B cell (primary cell): ENCODE results near the gene MECR. TPM values are rescaled to one million over a fixed set of nuclear protein-coding genes. Genes with fewer than 3 reads are reported as not detected.

Source experiments
- ATAC-seq: fragments of 200-7000 bp; cut with Tn5 transposase; one replicate; pipeline ENCODE4 v1.10.0; 2021; ENCODE audit warnings: low read depth, mild to moderate bottlenecking, moderate number of reproducible peaks, moderate library complexity
- CTCF ChIA-PET: fragments of 350-600 bp; sonication (Branson Sonifier 250); formaldehyde crosslinking; loops from one replicate; lab custom pipeline; 2021; ENCODE audit warnings: antibody characterized with exemption, inconsistent platforms; lab: Charles Lee
- POLR2A ChIA-PET: fragments of 350-600 bp; sonication (Branson Sonifier 250); formaldehyde crosslinking; loops from one replicate; lab custom pipeline; 2021; ENCODE audit warnings: antibody characterized with exemption; lab: Charles Lee
- DNase-seq: peaks from one replicate; pipeline ENCODE4 v3.0.0; 2013
- H2AFZ ChIP-seq: 2 replicates; pipeline ENCODE4 v1.6.1; 2012; ENCODE audit warnings: mild to moderate bottlenecking, low read depth, low read length; ENCODE audit not compliant: insufficient read depth, poor library complexity, severe bottlenecking
- H3K27ac ChIP-seq, 2 donors: 1 replicate in 1 of 2; 2 replicates in 1 of 2; pipeline ENCODE4 v1.5.1; 2012 to 2013; ENCODE audit warnings: low read length in 2 of 2, mild to moderate bottlenecking in 2 of 2, moderate library complexity in 1 of 2
- H3K27me3 ChIP-seq, 4 experiments: fragments of 200-600 bp in 1 of 4; sonication (generic) in 1 of 4; replicated peaks in 1 of 4; 1 replicate in 2 of 4; 2 replicates in 2 of 4; pipeline versions ENCODE4 v1.6.1 to v1.7.0; 2013 to 2016; ENCODE audit warnings: low read length in 3 of 4, mild to moderate bottlenecking in 2 of 4, mixed read lengths in 1 of 4, moderate library complexity in 1 of 4; ENCODE audit not compliant: insufficient read depth in 4 of 4, control insufficient read depth in 3 of 4; ENCODE audit errors: control extremely low read depth in 1 of 4
- H3K36me3 ChIP-seq, 2 experiments: replicated peaks in 1 of 2; 1 replicate in 1 of 2; 2 replicates in 1 of 2; pipeline versions ENCODE4 v1.6.1 to v1.7.1; 2013; ENCODE audit warnings: low read length in 1 of 2; ENCODE audit not compliant: insufficient read depth in 2 of 2, control insufficient read depth in 1 of 2; ENCODE audit errors: control extremely low read depth in 1 of 2, extremely low read depth in 1 of 2
- H3K4me1 ChIP-seq, 2 donors: fragments of 200-600 bp in 1 of 2; sonication (generic) in 1 of 2; 1 replicate in 1 of 2; 2 replicates in 1 of 2; pipeline versions ENCODE4 v1.5.1 to v1.6.1; 2013 to 2017; ENCODE audit warnings: low read length in 2 of 2; ENCODE audit not compliant: control insufficient read depth in 2 of 2, insufficient read depth in 2 of 2
- H3K4me2 ChIP-seq: replicated peaks from 2 replicates; pipeline ENCODE3; 2012; ENCODE audit warnings: mild to moderate bottlenecking, low read depth, low read length; ENCODE audit not compliant: poor library complexity, severe bottlenecking
- H3K4me3 ChIP-seq, 5 experiments: fragments of 200-600 bp in 1 of 5; sonication (generic) in 1 of 5; 1 replicate in 3 of 5; 2 replicates in 2 of 5; pipeline versions ENCODE4 v1.5.1 to v1.7.0; 2011 to 2016; ENCODE audit warnings: low read length in 4 of 5, mild to moderate bottlenecking in 4 of 5, low read depth in 2 of 5, control low read depth in 1 of 5, moderate library complexity in 1 of 5; ENCODE audit not compliant: insufficient read depth in 1 of 5; ENCODE audit errors: control extremely low read depth in 1 of 5, extremely low read depth in 1 of 5
- H3K79me2 ChIP-seq: fragments of 200-600 bp; sonication (generic); one replicate; pipeline ENCODE4 v1.6.0; 2016; ENCODE audit warnings: low read length; ENCODE audit not compliant: control insufficient read depth, insufficient read depth
- H3K9ac ChIP-seq: fragments of 200-600 bp; sonication (generic); 2 replicates; pipeline ENCODE4 v1.6.1; 2017; ENCODE audit warnings: mild to moderate bottlenecking, low read length, moderate library complexity
- H3K9me3 ChIP-seq, 3 donors: one replicate each; pipeline versions ENCODE4 v1.6.1 to v1.7.1; 2013; ENCODE audit warnings: low read length in 2 of 3; ENCODE audit not compliant: control insufficient read depth in 2 of 3, insufficient read depth in 1 of 3; ENCODE audit errors: control extremely low read depth in 1 of 3
- H4K20me1 ChIP-seq: 2 replicates; pipeline ENCODE4 v1.6.0; 2012; ENCODE audit warnings: mild to moderate bottlenecking, low read length; ENCODE audit not compliant: insufficient read depth, control insufficient read depth, poor library complexity, severe bottlenecking
- H3K27ac Mint-ChIP-seq: one replicate; pipeline ENCODE4 v1.8.0; 2021; ENCODE audit warnings: mixed read lengths
- H3K27me3 Mint-ChIP-seq: one replicate; pipeline ENCODE4 v1.8.0; 2021; ENCODE audit warnings: mixed read lengths
- H3K4me1 Mint-ChIP-seq: one replicate; pipeline ENCODE4 v1.8.0; 2021; ENCODE audit warnings: mixed read lengths
- H3K4me3 Mint-ChIP-seq: one replicate; pipeline ENCODE4 v1.8.0; 2021; ENCODE audit warnings: mixed read lengths
- H3K9me3 Mint-ChIP-seq: one replicate; pipeline ENCODE4 v1.8.0; 2022; ENCODE audit warnings: mixed read lengths; ENCODE audit not compliant: insufficient read depth
- EZH2 ChIP-seq: IDR thresholded peaks from 2 replicates; pipeline ENCODE4 v1.6.1; 2012; ENCODE audit warnings: borderline replicate concordance, low read depth, mild to moderate bottlenecking, moderate library complexity, low read length; ENCODE audit not compliant: insufficient read depth, poor library complexity, severe bottlenecking
- WGBS: methylation state at CpG from one replicate; pipeline ENCODE4 v1.1.5; 2013; ENCODE audit warnings: missing lambda C conversion rate; ENCODE audit not compliant: insufficient coverage; 5-methylcytosine and 5-hydroxymethylcytosine counted together
- intact Hi-C: fragments of 100-400 bp; cut with micrococcal nuclease; formaldehyde crosslinking; loops from one replicate; pipeline ENCODE4 v1.10.0; 2022
- polyA plus RNA-seq: library from polyadenylated mRNA; depleted of rRNA; stranded (reverse); fragments of >200 nt; gene quantifications from 2 replicates; pipeline ENCODE4 v1.2.3, GENCODE V29; 2012
- total RNA-seq, 2 donors: library from RNA; stranded (reverse); fragments of 120-200 nt in 1 of 2; gene quantifications; 1 replicate in 1 of 2; 2 replicates in 1 of 2; pipeline versions ENCODE4 v1.2.3 to v1.2.4, GENCODE V29; 2013 to 2022
- TF ChIP-seq, protein P1 (sequence below): fragments of 200-600 bp; IDR thresholded peaks from one replicate; pipeline ENCODE4 v1.8.0; 2022; ENCODE audit warnings: antibody characterized with exemption, mild to moderate bottlenecking

MECR gene
- total and polyA plus RNA-seq, 2 donors (not counting 1 experiment from before 2014, with no cell fraction given) = 15.9 to 16.2 TPM

DNA sequence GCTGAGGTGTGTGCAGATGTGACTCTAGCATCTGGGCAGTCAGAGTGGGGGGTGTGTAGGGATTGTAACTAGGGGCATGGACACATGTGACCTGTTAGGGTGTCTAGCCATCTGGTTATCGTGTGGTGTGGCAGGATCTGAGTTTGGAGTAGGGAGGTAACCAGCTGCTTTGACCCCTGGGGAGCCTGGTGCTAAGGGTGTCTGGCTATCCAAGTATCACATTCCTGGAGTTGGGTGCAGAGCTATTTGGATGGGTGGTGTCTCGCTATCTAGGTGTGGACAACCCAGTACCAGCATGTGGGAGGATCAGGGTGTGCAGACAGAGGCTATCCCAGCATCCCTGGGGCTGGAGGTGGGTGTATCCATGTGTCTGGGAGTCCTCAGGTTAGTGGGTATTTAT, 10.3 kb upstream of the MECR start:
- intact Hi-C loops = no loop called here
- CTCF ChIA-PET = no interaction called here
- WGBS = 69% methylated on average over 2 of the region's 2 CpGs

DNA sequence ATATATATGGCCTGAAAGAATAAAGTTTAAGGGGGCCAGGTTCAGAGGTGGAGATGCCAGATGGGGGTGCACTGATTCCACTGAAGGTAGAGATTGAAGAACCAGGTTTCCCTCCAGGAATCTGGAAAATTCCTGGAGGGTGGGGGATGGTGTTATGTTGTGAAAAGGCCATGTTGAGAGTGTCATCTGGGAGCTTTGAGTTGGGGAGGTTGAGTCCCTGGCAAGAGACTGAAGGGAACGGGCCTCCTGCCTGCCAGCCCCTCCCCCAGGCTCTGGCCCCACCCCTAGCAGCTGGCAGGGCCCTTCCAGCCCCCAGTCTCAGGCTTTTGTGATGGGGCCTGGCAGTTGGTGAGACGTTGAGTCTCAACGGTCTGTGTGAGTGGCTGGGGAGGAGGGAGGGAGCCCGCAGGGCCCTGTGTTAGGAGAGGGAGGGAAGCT, 9.7 kb upstream of the MECR start:
- Histone ChIP-seq H3K27ac (no peak overlapping the region), H3K36me3 (no peaks in the 10 kb centered on the region), H3K79me2 (no peaks in the 10 kb centered on the region), H3K4me2 (no peak overlapping the region), H3K9ac (no peak overlapping the region), H3K27me3 (peaks cover 0 to 39% (median 21%) of the 10 kb centered on the region in 4 experiments), H4K20me1 (no peaks in the 10 kb centered on the region), H2AFZ (no peak overlapping the region), H3K9me3 (no peaks in the 10 kb centered on the region), H3K4me1 (peaks cover 21% of the 10 kb centered on the region in 2 donors), H3K4me3 (no peak overlapping the region)
- H3K27ac Mint-ChIP-seq = no peak overlapping the region
- no peaks in the 10 kb centered on the region for H3K9me3 Mint-ChIP-seq
- H3K27me3 Mint-ChIP-seq = peaks cover 44% of the 10 kb centered on the region
- H3K4me1 Mint-ChIP-seq = peaks cover 21% of the 10 kb centered on the region
- no peak for ATAC-seq
- intact Hi-C loops = no loop called here
- ChIA-PET POLR2A (no interaction called here), CTCF (interaction anchor here (2.0 kb wide), 1 partner anchor 1140 kb away, joined by 17 read pairs; no protein-coding TSS in a partner anchor)
- 0% methylated on average over 1 of the region's 4 CpGs for WGBS
- no peak overlapping the region for H3K4me3 Mint-ChIP-seq
- DNase-seq = no peak
- no peak for TF ChIP-seq EZH2
- TF ChIP-seq, protein P1, sequence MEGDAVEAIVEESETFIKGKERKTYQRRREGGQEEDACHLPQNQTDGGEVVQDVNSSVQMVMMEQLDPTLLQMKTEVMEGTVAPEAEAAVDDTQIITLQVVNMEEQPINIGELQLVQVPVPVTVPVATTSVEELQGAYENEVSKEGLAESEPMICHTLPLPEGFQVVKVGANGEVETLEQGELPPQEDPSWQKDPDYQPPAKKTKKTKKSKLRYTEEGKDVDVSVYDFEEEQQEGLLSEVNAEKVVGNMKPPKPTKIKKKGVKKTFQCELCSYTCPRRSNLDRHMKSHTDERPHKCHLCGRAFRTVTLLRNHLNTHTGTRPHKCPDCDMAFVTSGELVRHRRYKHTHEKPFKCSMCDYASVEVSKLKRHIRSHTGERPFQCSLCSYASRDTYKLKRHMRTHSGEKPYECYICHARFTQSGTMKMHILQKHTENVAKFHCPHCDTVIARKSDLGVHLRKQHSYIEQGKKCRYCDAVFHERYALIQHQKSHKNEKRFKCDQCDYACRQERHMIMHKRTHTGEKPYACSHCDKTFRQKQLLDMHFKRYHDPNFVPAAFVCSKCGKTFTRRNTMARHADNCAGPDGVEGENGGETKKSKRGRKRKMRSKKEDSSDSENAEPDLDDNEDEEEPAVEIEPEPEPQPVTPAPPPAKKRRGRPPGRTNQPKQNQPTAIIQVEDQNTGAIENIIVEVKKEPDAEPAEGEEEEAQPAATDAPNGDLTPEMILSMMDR = no peak

More for the DNA sequence above, 10.3 kb upstream of the MECR start:
- Histone ChIP-seq H3K4me1 (peaks cover 18 to 19% of the 10 kb centered on the region in 2 donors), H2AFZ (no peak overlapping the region), H3K36me3 (no peaks in the 10 kb centered on the region), H3K4me2 (no peak overlapping the region), H3K9me3 (no peaks in the 10 kb centered on the region), H4K20me1 (no peaks in the 10 kb centered on the region), H3K79me2 (no peaks in the 10 kb centered on the region), H3K27ac (no peak overlapping the region), H3K27me3 (peaks cover 0 to 33% (median 17%) of the 10 kb centered on the region in 4 experiments), H3K4me3 (no peak overlapping the region), H3K9ac (no peak overlapping the region)
- Mint-ChIP-seq H3K9me3 (no peaks in the 10 kb centered on the region), H3K27me3 (peaks cover 39% of the 10 kb centered on the region), H3K4me3 (no peak overlapping the region), H3K4me1 (peaks cover 18% of the 10 kb centered on the region), H3K27ac (no peak overlapping the region)
- ATAC-seq (no peak), DNase-seq (no peak)
- POLR2A ChIA-PET = no interaction called here
- no peak for TF ChIP-seq EZH2
- TF ChIP-seq, protein P1 = no peak
